LNCAP (cell line): ENCODE results near the gene ATXN7.

ENCODE experiments used
- CTCF ChIP-seq: fragments of 450-650 bp; IDR thresholded peaks from 2 replicates; pipeline ENCODE4 v1.5.1; 2017; ENCODE audit warnings: mild to moderate bottlenecking

Gene ATXN7

GRCh38 chr3:63966007-63966406 lies 102.3 kb downstream of the ATXN7 start:
- TF ChIP-seq CTCF, result no peak

GRCh38 chr3:63966871-63967270 lies 103.2 kb downstream of the ATXN7 start:
- no peak for TF ChIP-seq CTCF

GRCh38 chr3:63967675-63968611 lies 104.3 kb downstream of the ATXN7 start:
- no peak for TF ChIP-seq CTCF

- no peak for TF ChIP-seq CTCF
These were observed 105.1 kb downstream of the ATXN7 start for GRCh38 chr3:63968612-63969350.

- TF ChIP-seq CTCF, result no peak
These were observed 106.2 kb downstream of the ATXN7 start for GRCh38 chr3:63969876-63970275.

- no peak for TF ChIP-seq CTCF
These were observed 107.2 kb downstream of the ATXN7 start for GRCh38 chr3:63970631-63971475.

GRCh38 chr3:63972196-63972595 lies 108.5 kb downstream of the ATXN7 start:
- no peak for TF ChIP-seq CTCF
